ENCODE results near the gene VN1R5. TPM values are rescaled to one million over a fixed set of nuclear protein-coding genes. Genes with fewer than 3 reads are reported as not detected.

VN1R5 gene
- total and polyA plus RNA-seq, 2 of the 4 experiments (the other 2 are of a cell fraction): not detected

DNA sequence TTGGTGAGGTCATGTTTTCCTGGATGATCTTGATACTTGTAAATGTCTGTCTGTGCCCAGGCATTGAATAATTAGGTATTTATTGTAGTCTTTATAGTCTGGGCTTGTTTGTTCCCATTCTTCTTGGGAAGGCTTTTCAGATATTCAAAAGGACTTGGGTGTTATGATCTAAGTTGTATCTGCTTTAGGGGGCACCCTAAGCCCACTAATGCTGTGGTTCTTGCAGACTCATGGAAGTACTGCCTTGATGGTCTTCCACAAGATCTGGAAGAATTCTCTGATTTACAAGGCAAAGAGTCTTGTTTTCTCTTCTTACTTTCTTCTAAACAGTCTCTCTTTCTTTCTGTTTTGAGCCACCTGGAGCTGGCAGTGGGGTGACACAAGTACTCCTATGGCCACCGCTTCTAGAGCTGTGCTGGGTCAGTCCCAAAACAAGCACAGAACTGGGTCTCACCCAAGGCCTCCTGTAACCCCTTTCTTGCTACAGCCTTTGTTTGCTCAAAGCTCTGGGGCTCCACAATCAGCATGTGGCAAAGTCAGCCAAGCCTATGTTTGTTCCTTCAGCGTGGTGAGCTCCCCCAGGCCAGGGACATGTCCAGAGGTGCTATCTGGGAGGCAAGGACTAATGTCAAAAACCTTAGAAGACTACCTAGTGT, 12.6 kb downstream of the VN1R5 start:
- no TSS peak for BruUV-seq (replicated peaks)
- ChIA-PET POLR2A (ENCODE audit: unreplicated experiment) (no interaction called here), CTCF (no interaction called here)
- Histone ChIP-seq H3K18ac (ENCODE audit: low read depth, low read length) (no peak overlapping the region), H3K9me3 (ENCODE audit: control insufficient read depth, insufficient read depth, low read length) (no peaks in the 10 kb centered on the region), H4K91ac (ENCODE audit: insufficient read depth, low read depth, low read length) (no peak overlapping the region), H2AK5ac (ENCODE audit: low read depth, low read length) (no peak overlapping the region), H3K4me3 (ENCODE audit: insufficient read depth, low read depth, low read length) (no peak overlapping the region), H4K5ac (ENCODE audit: low read depth, low read length) (no peak overlapping the region), H2AK9ac (replicated peaks; ENCODE audit: low read depth, low read length, poor library complexity) (no peak overlapping the region), H3K4me1 (ENCODE audit: control insufficient read depth, insufficient read depth, low read length) (no peaks in the 10 kb centered on the region), H2BK5ac (ENCODE audit: low read depth, low read length, poor library complexity, severe bottlenecking) (no peak overlapping the region), H3K36me3 (ENCODE audit: control insufficient read depth, insufficient read depth, low read length) (no peaks in the 10 kb centered on the region), H3K4me2 (ENCODE audit: low read depth, low read length) (no peak overlapping the region), H3K23ac (ENCODE audit: low read depth, low read length) (no peak overlapping the region), H3K27me3 (ENCODE audit: control insufficient read depth, insufficient read depth, low read length) (no peaks in the 10 kb centered on the region), H3K79me1 (ENCODE audit: low read depth in 1 of 2, low read length in 2 of 2) (no peaks in the 10 kb centered on the region), H4K8ac (ENCODE audit: low read depth in 2 of 2, low read length in 2 of 2) (no peak overlapping the region), H2BK120ac (ENCODE audit: low read depth, low read length) (no peak overlapping the region), H3K27ac (ENCODE audit: insufficient read depth, low read length) (no peak overlapping the region), H2BK15ac (ENCODE audit: low read depth, low read length) (no peak overlapping the region), H2BK20ac (ENCODE audit: low read depth, low read length) (no peak overlapping the region), H3K4ac (ENCODE audit: low read depth, low read length) (no peak overlapping the region), H3K14ac (replicated peaks; ENCODE audit: low read depth, low read length) (no peak overlapping the region), H2AFZ (replicated peaks; ENCODE audit: low read length, poor library complexity) (no peak overlapping the region), H3K9me1 (ENCODE audit: insufficient read depth, low read length) (no peaks in the 10 kb centered on the region), H4K20me1 (ENCODE audit: insufficient read depth, low read length) (no peaks in the 10 kb centered on the region), H3K56ac (ENCODE audit: extremely low read depth, insufficient read depth, low read length) (no peak overlapping the region), H3K9ac (ENCODE audit: low read depth, low read length) (no peak overlapping the region)
- TF ChIP-seq MXI1 (IDR thresholded peaks at IDR 0.05; ENCODE audit: borderline replicate concordance, low read depth, low read length) (no peak), RAD21 (IDR thresholded peaks at IDR 0.05; ENCODE audit: low read length) (peak; percentile 19)
- WGBS, 2 experiments (ENCODE audit: extremely low coverage in 2 of 2, insufficient read length in 1 of 2): no CpG with 5 or more reads among the region's 2 CpGs
- ATAC-seq (ENCODE audit: low read depth) (no peak), DNase-seq (peak; percentile 13)
- intact Hi-C loops (cut with micrococcal nuclease): no loop called here
- in situ Hi-C loops (cut with MboI; ENCODE audit: low sequenced_read_pairs): no loop called here
- dilution Hi-C loops (cut with HindIII; ENCODE audit: low sequenced_read_pairs, unreplicated experiment): no loop called here
